22Rv1 (cell line): ENCODE results near the gene OLFM1.

Experiments used
- H3K27ac ChIP-seq: fragments of 450-650 bp; 2 replicates; pipeline ENCODE4 v1.5.1; 2017
- CTCF ChIP-seq: fragments of 450-650 bp; IDR thresholded peaks from 2 replicates; pipeline ENCODE4 v1.5.1; 2017; ENCODE audit warnings: mild to moderate bottlenecking
- ZFX ChIP-seq: fragments of 450-650 bp; IDR thresholded peaks from 2 replicates; pipeline ENCODE4 v1.6.1; 2017; ENCODE audit warnings: antibody characterized with exemption, borderline replicate concordance

Gene OLFM1

DNA sequence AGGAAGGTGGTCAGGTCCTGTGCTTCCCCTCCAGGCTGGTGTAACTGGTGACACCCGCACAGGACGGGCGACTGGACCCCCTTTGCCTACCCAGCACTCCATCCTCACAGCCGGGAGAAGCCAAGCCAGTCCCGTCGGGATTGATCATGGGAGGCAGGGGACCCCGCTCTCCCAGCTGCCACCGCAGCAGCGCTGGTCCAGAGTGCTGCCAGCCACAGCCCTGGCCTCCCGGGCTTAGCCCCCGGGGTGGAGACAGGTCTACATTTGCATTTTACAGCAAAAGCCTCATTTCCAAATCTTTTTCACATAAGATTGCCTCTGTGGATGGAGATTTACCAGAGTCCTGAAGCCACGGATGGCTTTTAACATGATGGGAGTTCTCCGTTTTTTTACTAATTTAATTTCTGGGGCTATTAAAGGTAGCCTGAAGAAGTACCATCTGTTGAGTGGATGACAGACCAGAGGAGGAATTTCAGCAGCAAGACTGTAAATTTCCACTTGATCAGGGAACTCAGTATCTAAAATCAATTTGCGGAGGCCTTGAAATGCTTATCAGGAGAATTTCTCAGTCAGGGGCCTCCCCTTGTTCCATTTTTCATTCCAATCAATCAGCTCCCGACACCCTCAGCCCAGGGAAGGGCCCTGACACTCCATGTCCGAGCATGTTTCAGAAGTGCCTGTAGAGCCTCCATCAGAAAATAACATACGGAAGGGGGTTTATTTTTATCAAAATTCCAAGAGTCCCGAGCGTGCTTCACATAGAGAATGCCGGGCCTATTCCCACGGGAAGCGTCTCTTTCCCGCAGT lies 80.6 kb downstream of the OLFM1 start:
- TF ChIP-seq CTCF (no peak), ZFX (no peak)
- no peak overlapping the region for H3K27ac ChIP-seq

DNA sequence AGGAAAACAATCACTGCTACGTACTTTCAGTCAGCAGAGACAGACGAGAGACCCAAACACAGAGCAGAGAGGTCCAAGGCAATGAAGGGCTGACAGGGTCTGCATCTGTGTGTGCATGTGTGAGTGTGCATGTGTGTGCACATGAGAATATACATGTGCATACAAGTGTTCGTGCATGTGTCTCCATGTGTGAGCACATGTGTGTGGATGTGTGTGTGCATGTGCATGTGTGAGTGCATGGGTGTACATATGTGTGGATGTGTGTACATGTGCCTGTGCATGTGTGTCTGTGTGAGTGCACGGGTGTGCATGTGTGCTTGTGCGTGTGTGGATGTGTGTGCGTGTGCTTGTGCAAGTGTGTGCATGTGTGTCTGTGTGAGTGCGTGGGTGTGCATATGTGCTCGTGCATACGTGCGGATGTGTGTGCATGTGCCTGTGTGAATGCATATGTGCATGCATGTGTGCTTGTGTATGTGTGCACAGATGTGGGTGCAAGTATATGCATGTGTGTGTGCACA lies 82.3 kb downstream of the OLFM1 start:
- no peak overlapping the region for H3K27ac ChIP-seq
- TF ChIP-seq ZFX (no peak), CTCF (no peak)

DNA sequence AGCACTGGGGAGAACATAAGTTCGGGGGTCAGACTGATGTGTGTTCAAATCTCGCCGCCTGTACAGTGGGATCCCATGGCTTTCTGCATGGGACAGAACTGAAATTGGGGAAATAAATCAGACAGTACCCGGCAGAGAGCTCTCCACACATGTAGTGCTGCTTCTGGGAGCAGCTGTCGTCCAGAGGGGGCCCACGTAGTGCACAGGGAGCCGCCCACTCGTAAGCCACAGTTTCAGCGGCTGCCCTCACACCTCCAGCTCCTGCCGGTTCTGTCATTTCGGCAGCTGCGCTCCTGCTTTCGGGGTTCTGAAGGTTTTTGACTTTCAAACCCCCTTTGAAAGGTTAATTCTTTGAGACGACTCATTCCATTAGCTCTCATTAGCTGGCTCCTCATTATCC lies 83.1 kb downstream of the OLFM1 start:
- TF ChIP-seq CTCF = no peak
- no peak for TF ChIP-seq ZFX
- H3K27ac ChIP-seq = no peak overlapping the region
